HepG2 (cell line): ENCODE measurements around the gene SLC25A44. TPM values are rescaled to one million over a fixed set of nuclear protein-coding genes. Genes with fewer than 3 reads are reported as not detected.

Source experiments
- ATAC-seq: fragments of 200-7000 bp; cut with Tn5 transposase; 3 replicates; pipeline ENCODE4 v1.9.1; 2020; ENCODE audit warnings: mild to moderate bottlenecking, moderate library complexity
- BruUV-seq: library from RNA; stranded (reverse); fragments of 400-500 nt; replicated peaks from 2 replicates; lab custom pipeline; 2021; lab: Mats Ljungman, UMichigan
- CTCF ChIA-PET: fragments of 300-600 bp; formaldehyde crosslinking; extraction: SDS; loops from one replicate; lab custom pipeline; 2021; ENCODE audit warnings: low total read pairs, inconsistent platforms, low intra/inter-chr PET ratio; lab: Yijun Ruan, JAX
- POLR2A ChIA-PET: fragments of 350-600 bp; sonication (Branson Sonifier 250); formaldehyde crosslinking; loops from one replicate; lab custom pipeline; 2020; ENCODE audit warnings: antibody characterized with exemption, inconsistent platforms; lab: Yijun Ruan, JAX
- DNase-seq: peaks from one replicate; pipeline ENCODE4 v3.0.0-alpha.2; 2015; ENCODE audit warnings: low spot score
- FAIRE-seq: peaks from 3 replicates; lab custom pipeline; 2011; peaks lifted over from hg19 to GRCh38; lab: Jason Lieb, UNC
- H2AFZ ChIP-seq: one replicate; pipeline ENCODE4 v1.6.1; 2011; ENCODE audit warnings: low read length, inconsistent platforms
- H3K27ac ChIP-seq: fragments of 300-600 bp; 3 replicates; pipeline ENCODE4 v1.8.0; 2011; ENCODE audit warnings: mixed run types, mild to moderate bottlenecking, mixed read lengths, low read length, inconsistent platforms; ENCODE audit not compliant: insufficient read depth; ENCODE audit errors: extremely low read length
- H3K27me3 ChIP-seq, 2 experiments: fragments of 200-600 bp in 1 of 2; 2 replicates in 1 of 2; 3 replicates in 1 of 2; pipeline versions ENCODE4 v1.6.0 to v1.8.0; 2011; ENCODE audit warnings: low read length in 2 of 2, mild to moderate bottlenecking in 2 of 2, moderate library complexity in 2 of 2, inconsistent platforms in 1 of 2; ENCODE audit not compliant: insufficient read depth in 2 of 2, control insufficient read depth in 1 of 2
- H3K36me3 ChIP-seq, 2 experiments: fragments of 200-600 bp in 1 of 2; replicated peaks in 1 of 2; 2 replicates in 1 of 2; 3 replicates in 1 of 2; pipeline versions ENCODE4 v1.5.1 to v1.8.0; 2011; ENCODE audit warnings: low read length in 2 of 2, inconsistent platforms in 1 of 2; ENCODE audit not compliant: insufficient read depth in 2 of 2, control insufficient read depth in 1 of 2
- H3K4me1 ChIP-seq: 2 replicates; pipeline ENCODE4 v1.5.1; 2012; ENCODE audit warnings: low read length, inconsistent platforms; ENCODE audit not compliant: insufficient read depth
- H3K4me2 ChIP-seq: 2 replicates; pipeline ENCODE4 v1.6.0; 2011; ENCODE audit warnings: low read depth, low read length, inconsistent platforms
- H3K4me3 ChIP-seq, 3 experiments: fragments of 200-600 bp in 1 of 3; sonication (generic), shearing (Covaris generic) in 1 of 3; replicated peaks in 1 of 3; 2 replicates each; pipeline ENCODE4 v1.5.1; 2011 to 2016; ENCODE audit warnings: low read length in 3 of 3, inconsistent platforms in 2 of 3, low read depth in 2 of 3, mild to moderate bottlenecking in 2 of 3, control low read depth in 1 of 3, mixed read lengths in 1 of 3; ENCODE audit not compliant: insufficient read depth in 1 of 3
- H3K79me2 ChIP-seq: one replicate; pipeline ENCODE4 v1.6.1; 2011; ENCODE audit warnings: low read length, inconsistent platforms; ENCODE audit not compliant: insufficient read depth
- H3K9ac ChIP-seq: 2 replicates; pipeline ENCODE4 v1.6.0; 2011; ENCODE audit warnings: mild to moderate bottlenecking, low read depth, low read length, inconsistent platforms; ENCODE audit not compliant: insufficient read depth
- H3K9me3 ChIP-seq: 2 replicates; pipeline ENCODE4 v1.5.1; 2012; ENCODE audit warnings: mild to moderate bottlenecking, low read length
- H4K20me1 ChIP-seq: 2 replicates; pipeline ENCODE4 v1.6.0; 2011; ENCODE audit warnings: inconsistent platforms, mild to moderate bottlenecking, low read length, moderate library complexity; ENCODE audit not compliant: insufficient read depth
- BCL3 ChIP-seq: sonication (generic); formaldehyde crosslinking; IDR thresholded peaks from 2 replicates; pipeline ENCODE4 v1.5.1; 2020; ENCODE audit warnings: mild to moderate bottlenecking, missing genetic modification reagents, moderate library complexity
- EP300 ChIP-seq, 3 experiments: sonication (generic) in 1 of 3; formaldehyde crosslinking in 1 of 3; IDR thresholded peaks; 2 replicates each; pipeline versions ENCODE4 v1.5.1 to v1.6.1; 2011 to 2020; ENCODE audit warnings: low read depth in 2 of 3, low read length in 2 of 3, borderline replicate concordance in 1 of 3, improper control_type of control experiment in 1 of 3, mild to moderate bottlenecking in 1 of 3, missing genetic modification reagents in 1 of 3, moderate library complexity in 1 of 3
- FOXO4 ChIP-seq: sonication (generic); formaldehyde crosslinking; conservative IDR thresholded peaks from 2 replicates; pipeline ENCODE4 v1.8.1; 2023; ENCODE audit warnings: missing genetic modification reagents
- MIER2 ChIP-seq: IDR thresholded peaks from 2 replicates; pipeline ENCODE4 v1.6.1; 2016; ENCODE audit warnings: missing biosample characterization, missing genetic modification reagents
- PAF1 ChIP-seq: IDR thresholded peaks from 2 replicates; pipeline ENCODE4 v1.6.1; 2016; ENCODE audit warnings: missing genetic modification reagents, missing compliant biosample characterization
- PBX2 ChIP-seq: IDR thresholded peaks from 2 replicates; pipeline ENCODE4 v1.6.1; 2016; ENCODE audit warnings: control low read depth
- SOX5 ChIP-seq: IDR thresholded peaks from 2 replicates; pipeline ENCODE4 v1.6.1; 2016; ENCODE audit warnings: borderline replicate concordance
- SP4 ChIP-seq: sonication (generic); formaldehyde crosslinking; IDR thresholded peaks from 2 replicates; pipeline ENCODE4 v1.8.1; 2023; ENCODE audit warnings: mild to moderate bottlenecking, missing genetic modification reagents
- TBX2 ChIP-seq: sonication (generic); formaldehyde crosslinking; IDR thresholded peaks from 2 replicates; pipeline ENCODE4 v1.5.0; 2020; ENCODE audit warnings: missing genetic modification reagents, mild to moderate bottlenecking, borderline replicate concordance
- U2AF2 ChIP-seq: fragments of 200-400 bp; formaldehyde crosslinking; IDR thresholded peaks from 2 replicates; pipeline ENCODE4 v1.6.1; 2017; ENCODE audit warnings: low read depth, mild to moderate bottlenecking, low read length
- ZNF704 ChIP-seq: sonication (generic); formaldehyde crosslinking; IDR thresholded peaks from 2 replicates; pipeline ENCODE4 v1.8.1; 2023; ENCODE audit warnings: mild to moderate bottlenecking, inconsistent platforms, moderate library complexity, missing genetic modification reagents, borderline replicate concordance
- WGBS: methylation state at CpG from one replicate; pipeline ENCODE4 v1.1.6; 2017; ENCODE audit warnings: low lambda C conversion rate; 5-methylcytosine and 5-hydroxymethylcytosine counted together
- in situ Hi-C: cut with HindIII; loops from 2 replicates; pipeline ENCODE4 v1.10.0; 2017; ENCODE audit warnings: low pct_unique_long_range_greater_than_20kb; ENCODE audit not compliant: extremely low pct_ligation_motif_present
- intact Hi-C: fragments of 100-400 bp; cut with micrococcal nuclease; formaldehyde crosslinking; loops from one replicate; pipeline ENCODE4 v1.10.0; 2022; ENCODE audit not compliant: unreplicated experiment
- polyA plus RNA-seq, 8 experiments: library from polyadenylated mRNA; depleted of rRNA in 3 of 8; stranded (reverse) in 7 of 8; unstranded in 1 of 8; fragments of >200 nt; fragmentation: Illumina TruSeq in 4 of 8; extraction: Trizol in 4 of 8; gene quantifications; 2 replicates each; pipeline versions ENCODE4 v1.2.1 to v1.2.3, GENCODE V29; 2011 to 2016; ENCODE audit warnings: low read depth in 4 of 8, missing spikeins in 1 of 8, mixed read lengths in 1 of 8; ENCODE audit not compliant: insufficient read depth in 1 of 8
- total RNA-seq, 5 experiments: library from RNA; depleted of rRNA; stranded (reverse); fragments of >200 nt; fragmentation: Illumina TruSeq; extraction: Trizol; gene quantifications; 2 replicates each; pipeline ENCODE4 v1.2.3, GENCODE V29; 2016; ENCODE audit warnings: low read depth in 1 of 5

The SLC25A44 gene
- total and polyA plus RNA-seq, 2 of the 13 experiments (the other 11 are each of a cell fraction or from before 2014, with no cell fraction given): 10.7 to 13.4 TPM

GRCh38 chr1:156152628-156153027, 41.3 kb upstream of the SLC25A44 start:
- no peak overlapping the region for H3K27ac ChIP-seq
- ATAC-seq (no peak), DNase-seq (no peak), FAIRE-seq (no peak)
- no peak overlapping the region for H3K4me2 ChIP-seq
- BruUV-seq: no TSS peak
- H3K27me3 ChIP-seq: peaks cover 0 to 23% of the 10 kb centered on the region in 2 experiments; a peak in 3 of 5 replicates
- 41% methylated on average over 2 of the region's 5 CpGs for WGBS
- TF ChIP-seq SOX5 (no peak), EP300 (IDR thresholded peaks at IDR 0.05; ENCODE audit: low read depth in 2 of 2, low read length in 2 of 2) (no peak), EP300 (CRISPR knock-in tag; IDR thresholded peaks at IDR 0.05; ENCODE audit: borderline replicate concordance) (no peak), PBX2 (CRISPR knock-in tag) (no peak), ZNF704 (no peak), MIER2 (CRISPR knock-in tag) (no peak), BCL3 (CRISPR knock-in tag) (no peak), SP4 (CRISPR knock-in tag) (no peak), PAF1 (CRISPR knock-in tag) (no peak), U2AF2 (no peak), TBX2 (CRISPR knock-in tag) (no peak), FOXO4 (CRISPR knock-in tag) (no peak)
- ChIA-PET CTCF (no interaction called here), POLR2A (interaction anchor here (1.0 to 1.3 kb wide), 2 partner anchors 73 to 130 kb away, joined by 3 to 4 read pairs; partner anchors contain the start of gene SMG5)
- no peaks in the 10 kb centered on the region for H3K79me2 ChIP-seq
- H3K36me3 ChIP-seq: no peaks in the 10 kb centered on the region
- intact Hi-C loops: no loop called here
- in situ Hi-C loops: no loop called here
- no peak overlapping the region for H2AFZ ChIP-seq
- H3K4me1 ChIP-seq: peaks cover 50% of the 10 kb centered on the region
- H3K4me3 ChIP-seq: no peak overlapping the region
- H3K9ac ChIP-seq: no peak overlapping the region
- no peaks in the 10 kb centered on the region for H4K20me1 ChIP-seq
- H3K9me3 ChIP-seq: no peaks in the 10 kb centered on the region
